H9 (cell line): ENCODE results near the gene TNC. TPM values are rescaled to one million over a fixed set of nuclear protein-coding genes. Genes with fewer than 3 reads are reported as not detected.

Experiments used
- DNase-seq: peaks from one replicate; pipeline ENCODE4 v3.0.0-alpha.2; 2017
- H2AFZ ChIP-seq: one replicate; pipeline ENCODE4 v1.6.1; 2013; ENCODE audit warnings: mild to moderate bottlenecking, low read length, control low read depth, moderate library complexity
- H2AK5ac ChIP-seq: 2 replicates; pipeline ENCODE4 v1.6.1; 2013; ENCODE audit warnings: low read length, control low read depth, mixed read lengths; ENCODE audit not compliant: insufficient read length
- H2BK120ac ChIP-seq: one replicate; pipeline ENCODE4 v1.6.1; 2013; ENCODE audit warnings: low read depth, mild to moderate bottlenecking, low read length, control low read depth, inconsistent platforms; ENCODE audit not compliant: poor library complexity, severe bottlenecking
- H2BK12ac ChIP-seq: 2 replicates; pipeline ENCODE4 v1.6.1; 2013; ENCODE audit warnings: low read length, control low read depth, mixed read lengths, low read depth; ENCODE audit not compliant: insufficient read length
- H2BK15ac ChIP-seq: 2 replicates; pipeline ENCODE4 v1.6.1; 2013; ENCODE audit warnings: low read depth, low read length, control low read depth
- H2BK20ac ChIP-seq: one replicate; pipeline ENCODE4 v1.6.1; 2013; ENCODE audit warnings: low read depth, mild to moderate bottlenecking, low read length, control low read depth, inconsistent platforms; ENCODE audit not compliant: poor library complexity, severe bottlenecking
- H2BK5ac ChIP-seq: 2 replicates; pipeline ENCODE4 v1.6.1; 2013; ENCODE audit warnings: low read length, control low read depth, mixed read lengths; ENCODE audit not compliant: insufficient read length
- H3K14ac ChIP-seq: 2 replicates; pipeline ENCODE4 v1.6.1; 2013; ENCODE audit warnings: low read length, control low read depth; ENCODE audit not compliant: insufficient read depth
- H3K18ac ChIP-seq: 2 replicates; pipeline ENCODE4 v1.6.1; 2013; ENCODE audit warnings: low read depth, mild to moderate bottlenecking, mixed read lengths, low read length, control low read depth; ENCODE audit not compliant: insufficient read length
- H3K23ac ChIP-seq: 2 replicates; pipeline ENCODE4 v1.6.1; 2013; ENCODE audit warnings: low read length, control low read depth, mixed read lengths, low read depth; ENCODE audit not compliant: insufficient read length
- H3K23me2 ChIP-seq: 2 replicates; pipeline ENCODE4 v1.6.1; 2013; ENCODE audit warnings: low read depth, mild to moderate bottlenecking, mixed read lengths, low read length, control low read depth; ENCODE audit not compliant: insufficient read length, poor library complexity, severe bottlenecking
- H3K27ac ChIP-seq: 2 replicates; pipeline ENCODE4 v1.5.1; 2013; ENCODE audit warnings: low read length, control low read depth, mixed read lengths, low read depth; ENCODE audit not compliant: insufficient read length
- H3K27me3 ChIP-seq: 2 replicates; pipeline ENCODE4 v1.6.1; 2013; ENCODE audit warnings: low read length, control low read depth, inconsistent platforms; ENCODE audit not compliant: insufficient read depth
- H3K4ac ChIP-seq: 2 replicates; pipeline ENCODE4 v1.6.1; 2013; ENCODE audit warnings: low read depth, mild to moderate bottlenecking, control low read depth, inconsistent platforms, low read length, moderate library complexity
- H3K4me1 ChIP-seq: 2 replicates; pipeline ENCODE4 v1.6.1; 2013; ENCODE audit warnings: low read length, control low read depth, inconsistent platforms; ENCODE audit not compliant: insufficient read depth
- H3K4me2 ChIP-seq: 2 replicates; pipeline ENCODE4 v1.6.1; 2013; ENCODE audit warnings: low read length, control low read depth, mixed read lengths; ENCODE audit not compliant: insufficient read length, insufficient read depth
- H3K56ac ChIP-seq: 2 replicates; pipeline ENCODE4 v1.6.1; 2013; ENCODE audit warnings: low read depth, mild to moderate bottlenecking, mixed read lengths, low read length, control low read depth; ENCODE audit not compliant: insufficient read length
- H3K79me1 ChIP-seq: 2 replicates; pipeline ENCODE4 v1.6.1; 2013; ENCODE audit warnings: low read depth, mild to moderate bottlenecking, moderate library complexity, low read length, control low read depth, inconsistent platforms; ENCODE audit not compliant: insufficient read depth, poor library complexity, severe bottlenecking
- H3K79me2 ChIP-seq: 2 replicates; pipeline ENCODE4 v1.6.1; 2013; ENCODE audit warnings: low read length, control low read depth, inconsistent platforms; ENCODE audit not compliant: insufficient read depth
- H3K9ac ChIP-seq: 2 replicates; pipeline ENCODE4 v1.6.1; 2013; ENCODE audit warnings: low read length, control low read depth, mixed read lengths; ENCODE audit not compliant: insufficient read length; ENCODE audit errors: extremely low read depth
- H3K9me3 ChIP-seq: one replicate; pipeline ENCODE4 v1.6.1; 2013; ENCODE audit warnings: low read depth, low read length, inconsistent platforms; ENCODE audit not compliant: control insufficient read depth
- H3T11ph ChIP-seq: one replicate; pipeline ENCODE4 v1.6.1; 2013; ENCODE audit warnings: mild to moderate bottlenecking, low read length, control low read depth, inconsistent platforms
- H4K20me1 ChIP-seq: one replicate; pipeline ENCODE4 v1.6.1; 2013; ENCODE audit not compliant: control insufficient read depth, insufficient read length, insufficient read depth
- H4K5ac ChIP-seq: 2 replicates; pipeline ENCODE4 v1.6.1; 2013; ENCODE audit warnings: low read depth, mild to moderate bottlenecking, mixed read lengths, low read length, control low read depth; ENCODE audit not compliant: insufficient read length
- H4K8ac ChIP-seq: replicated peaks from 2 replicates; pipeline ENCODE4 v1.6.1; 2013; ENCODE audit warnings: low read length, control low read depth, mixed read lengths, low read depth; ENCODE audit not compliant: insufficient read length
- H4K91ac ChIP-seq: 2 replicates; pipeline ENCODE4 v1.6.1; 2013; ENCODE audit warnings: low read depth, mild to moderate bottlenecking, moderate library complexity, mixed read lengths, low read length, control low read depth; ENCODE audit not compliant: insufficient read length
- H3K27ac Mint-ChIP-seq, 3 experiments: 2 replicates in 2 of 3; 3 replicates in 1 of 3; pipeline ENCODE4 v1.8.0; 2020 to 2021; ENCODE audit warnings: mixed read lengths in 3 of 3, mild to moderate bottlenecking in 1 of 3, moderate library complexity in 1 of 3
- H3K27me3 Mint-ChIP-seq: 2 replicates; pipeline ENCODE4 v1.8.0; 2021; ENCODE audit warnings: low read depth, mild to moderate bottlenecking, moderate library complexity, mixed read lengths
- H3K36me3 Mint-ChIP-seq, 3 experiments: 2 replicates in 2 of 3; 3 replicates in 1 of 3; pipeline ENCODE4 v1.8.0; 2020 to 2021; ENCODE audit warnings: low read depth in 3 of 3, mixed read lengths in 3 of 3; ENCODE audit not compliant: insufficient read depth in 1 of 3
- H3K4me1 Mint-ChIP-seq, 2 experiments: 2 replicates each; pipeline ENCODE4 v1.8.0; 2020; ENCODE audit warnings: mixed read lengths in 2 of 2
- H3K4me3 Mint-ChIP-seq, 2 experiments: 2 replicates in 1 of 2; 3 replicates in 1 of 2; pipeline ENCODE4 v1.8.0; 2020 to 2021; ENCODE audit warnings: mild to moderate bottlenecking in 2 of 2, mixed read lengths in 2 of 2, moderate library complexity in 1 of 2
- H3K9me3 Mint-ChIP-seq, 2 experiments: 2 replicates in 1 of 2; 3 replicates in 1 of 2; pipeline ENCODE4 v1.8.0; 2020; ENCODE audit warnings: mild to moderate bottlenecking in 2 of 2, mixed read lengths in 2 of 2, moderate library complexity in 1 of 2
- WGBS: extraction: QIAGEN DNeasy Blood & Tissue Kit; methylation state at CpG from one replicate; pipeline ENCODE4 v1.1.7; 2013; ENCODE audit warnings: missing lambda C conversion rate, low lambda C conversion rate, mixed read lengths; ENCODE audit not compliant: insufficient read length; ENCODE audit errors: extremely low coverage; 5-methylcytosine and 5-hydroxymethylcytosine counted together
- total RNA-seq: library from RNA; stranded (reverse); gene quantifications from 2 replicates; pipeline ENCODE4 v1.2.1, GENCODE V29; 2021
- TF ChIP-seq, protein P1 (sequence below): fragments of 200-600 bp; sonication (generic); conservative IDR thresholded peaks from 3 replicates; pipeline ENCODE4 v1.8.0; 2021; ENCODE audit warnings: antibody characterized with exemption, mild to moderate bottlenecking

The TNC gene
- total RNA-seq, 1 experiment from 2014 or later = 0.63 TPM

DNA sequence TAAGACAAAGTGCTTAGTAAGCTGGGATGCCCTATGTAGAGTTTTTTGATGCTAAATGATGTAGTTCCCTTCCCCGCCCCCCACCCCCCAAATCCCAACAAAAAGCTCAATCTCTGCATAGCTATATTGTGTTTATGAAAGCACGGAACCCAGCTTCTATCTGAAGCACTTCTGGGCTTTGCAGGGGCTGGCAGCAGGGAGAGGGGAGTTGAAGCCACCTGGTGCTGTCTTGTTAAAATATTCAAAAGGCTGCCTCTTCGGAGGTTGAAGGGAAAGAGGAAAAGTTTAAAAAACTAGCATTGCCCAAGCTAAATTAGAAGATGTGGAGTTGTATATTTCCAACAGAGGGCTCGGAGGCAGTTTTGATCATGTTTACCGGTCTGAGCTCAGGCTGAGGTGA lies 5.0 kb upstream of the TNC start:
- H2BK120ac ChIP-seq = no peak overlapping the region
- H3K4me2 ChIP-seq = no peak overlapping the region
- no peak overlapping the region for H3K56ac ChIP-seq
- no peak overlapping the region for H3K18ac ChIP-seq
- no peak overlapping the region for H3K27ac ChIP-seq
- no peaks in the 10 kb centered on the region for H4K20me1 ChIP-seq
- H3K79me2 ChIP-seq = no peaks in the 10 kb centered on the region
- no peak overlapping the region for H3K14ac ChIP-seq
- H2BK12ac ChIP-seq = no peak overlapping the region
- Mint-ChIP-seq H3K4me1 (peaks cover 16 to 34% of the 10 kb centered on the region in 2 experiments), H3K36me3 (peaks cover 6 to 7% (median 6%) of the 10 kb centered on the region in 3 experiments; a peak in 6 of 7 replicates), H3K27me3 (peaks cover 80% of the 10 kb centered on the region), H3K27ac (no peak overlapping the region), H3K9me3 (peaks cover 8% of the 10 kb centered on the region in 2 experiments), H3K4me3 (no peak overlapping the region)
- TF ChIP-seq, protein P1, sequence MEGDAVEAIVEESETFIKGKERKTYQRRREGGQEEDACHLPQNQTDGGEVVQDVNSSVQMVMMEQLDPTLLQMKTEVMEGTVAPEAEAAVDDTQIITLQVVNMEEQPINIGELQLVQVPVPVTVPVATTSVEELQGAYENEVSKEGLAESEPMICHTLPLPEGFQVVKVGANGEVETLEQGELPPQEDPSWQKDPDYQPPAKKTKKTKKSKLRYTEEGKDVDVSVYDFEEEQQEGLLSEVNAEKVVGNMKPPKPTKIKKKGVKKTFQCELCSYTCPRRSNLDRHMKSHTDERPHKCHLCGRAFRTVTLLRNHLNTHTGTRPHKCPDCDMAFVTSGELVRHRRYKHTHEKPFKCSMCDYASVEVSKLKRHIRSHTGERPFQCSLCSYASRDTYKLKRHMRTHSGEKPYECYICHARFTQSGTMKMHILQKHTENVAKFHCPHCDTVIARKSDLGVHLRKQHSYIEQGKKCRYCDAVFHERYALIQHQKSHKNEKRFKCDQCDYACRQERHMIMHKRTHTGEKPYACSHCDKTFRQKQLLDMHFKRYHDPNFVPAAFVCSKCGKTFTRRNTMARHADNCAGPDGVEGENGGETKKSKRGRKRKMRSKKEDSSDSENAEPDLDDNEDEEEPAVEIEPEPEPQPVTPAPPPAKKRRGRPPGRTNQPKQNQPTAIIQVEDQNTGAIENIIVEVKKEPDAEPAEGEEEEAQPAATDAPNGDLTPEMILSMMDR = no peak
- no peak overlapping the region for H3K4ac ChIP-seq
- no peak overlapping the region for H3K9ac ChIP-seq
- no peak overlapping the region for H2AK5ac ChIP-seq
- no peak overlapping the region for H2BK5ac ChIP-seq
- no CpG with 5 or more reads among the region's 5 CpGs for WGBS
- H3K4me1 ChIP-seq = no peaks in the 10 kb centered on the region; the same call in 1 of the 2 replicates
- no peak overlapping the region for H3T11ph ChIP-seq
- no peaks in the 10 kb centered on the region for H3K79me1 ChIP-seq
- no peak overlapping the region for H4K5ac ChIP-seq
- no peak overlapping the region for H4K91ac ChIP-seq
- no peak for DNase-seq
- H2AFZ ChIP-seq = no peak overlapping the region
- no peaks in the 10 kb centered on the region for H3K9me3 ChIP-seq
- no peak overlapping the region for H2BK15ac ChIP-seq
- H3K27me3 ChIP-seq = peaks cover 6% of the 10 kb centered on the region; the same call in 1 of the 2 replicates
- H2BK20ac ChIP-seq = no peak overlapping the region
- peaks cover 8% of the 10 kb centered on the region for H3K23me2 ChIP-seq
- no peak overlapping the region for H3K23ac ChIP-seq
- no peak overlapping the region for H4K8ac ChIP-seq
